ENCODE data around the gene SYNE1. TPM values are rescaled to one million over a fixed set of nuclear protein-coding genes. Genes with fewer than 3 reads are reported as not detected.

The SYNE1 gene
- total RNA-seq, 4 donors from 2014 or later, result 120 to 163 (median 137) TPM

GRCh38 chr6:152471456-152472265 lies 165.5 kb downstream of the SYNE1 start:
- no peaks in the 10 kb centered on the region for H3K4me1 ChIP-seq
- no peaks in the 10 kb centered on the region for H3K27me3 ChIP-seq
- H3K4me3 ChIP-seq, result peak overlapping the region in 1 of 4 donors; percentile 22
- H3K9me3 ChIP-seq, result peaks cover 0 to 7% (median 0%) of the 10 kb centered on the region in 4 donors
- no peak overlapping the region for H3K27ac ChIP-seq
- TF ChIP-seq CTCF (IDR thresholded peaks at IDR 0.05) (no peak), EP300 (IDR thresholded peaks at IDR 0.05) (no peak), POLR2A (IDR thresholded peaks at IDR 0.05) (no peak)
- DNase-seq (ENCODE audit: low spot score in 2 of 2), result no peak
- H3K36me3 ChIP-seq, result no peaks in the 10 kb centered on the region
- 51 to 56% methylated on average over 11 of the region's 11 CpGs for WGBS, 2 donors

DNA sequence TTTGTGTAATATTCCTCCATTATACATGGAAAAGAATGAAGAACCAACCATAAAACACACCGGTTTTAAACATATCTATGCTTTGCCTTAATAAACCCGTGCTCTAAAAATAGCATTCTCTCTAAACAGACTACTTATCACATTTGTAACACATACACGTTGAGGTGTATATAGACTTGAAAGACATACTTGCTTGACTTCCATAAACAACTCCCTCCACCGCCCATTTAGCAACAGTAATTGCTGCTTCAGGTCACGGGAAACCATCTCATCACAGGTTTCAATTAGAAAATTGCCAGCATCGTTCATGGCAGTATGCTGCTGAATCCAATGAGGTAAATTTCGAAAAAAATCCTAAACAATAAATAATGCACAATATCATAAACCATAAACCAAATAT lies 174.0 kb downstream of the SYNE1 start:
- Histone ChIP-seq H3K27me3 (no peaks in the 10 kb centered on the region), H3K4me3 (peak overlapping the region in 1 of 4 donors; percentile 35), H3K36me3 (no peaks in the 10 kb centered on the region), H3K9me3 (no peaks in the 10 kb centered on the region), H3K4me1 (no peaks in the 10 kb centered on the region), H3K27ac (no peak overlapping the region)
- DNase-seq (ENCODE audit: low spot score in 2 of 2), result no peak
- WGBS, 2 donors, result 77 to 78% methylated on average over 7 of the region's 7 CpGs
- TF ChIP-seq CTCF (IDR thresholded peaks at IDR 0.05) (no peak), EP300 (IDR thresholded peaks at IDR 0.05) (no peak), POLR2A (IDR thresholded peaks at IDR 0.05) (no peak)

DNA sequence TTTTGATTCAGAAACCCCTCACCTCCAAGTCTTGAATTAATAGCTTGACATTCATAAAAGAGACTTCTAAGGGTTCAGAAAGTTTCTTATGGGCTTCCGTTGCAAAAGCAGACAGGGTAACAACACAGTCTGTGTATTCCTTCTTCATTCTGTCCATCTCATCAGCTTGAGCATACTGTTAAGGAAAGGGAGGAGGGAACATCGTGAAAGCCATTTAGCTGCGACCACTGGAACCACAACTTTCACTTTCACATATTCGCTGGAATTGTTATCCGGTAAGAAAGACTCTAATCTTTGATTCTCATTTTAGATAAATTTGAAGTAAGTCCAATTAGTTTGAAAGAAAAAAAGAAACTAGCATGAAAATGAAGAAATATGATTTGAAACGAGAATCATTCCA lies 174.4 kb downstream of the SYNE1 start:
- Histone ChIP-seq H3K9me3 (no peaks in the 10 kb centered on the region), H3K27me3 (no peaks in the 10 kb centered on the region), H3K27ac (no peak overlapping the region), H3K4me1 (no peaks in the 10 kb centered on the region), H3K36me3 (no peaks in the 10 kb centered on the region), H3K4me3 (peak overlapping the region in 1 of 4 donors; percentile 35)
- no peak for TF ChIP-seq POLR2A (IDR thresholded peaks at IDR 0.05)
- TF ChIP-seq EP300 (IDR thresholded peaks at IDR 0.05), result no peak
- TF ChIP-seq CTCF (IDR thresholded peaks at IDR 0.05), result no peak
- DNase-seq (ENCODE audit: low spot score in 2 of 2), result no peak
- WGBS, 2 donors, result 48 to 59% methylated on average over 6 of the region's 6 CpGs

- Histone ChIP-seq H3K4me3 (no peak overlapping the region), H3K27ac (no peak overlapping the region), H3K36me3 (no peaks in the 10 kb centered on the region), H3K27me3 (no peaks in the 10 kb centered on the region), H3K4me1 (no peaks in the 10 kb centered on the region), H3K9me3 (no peaks in the 10 kb centered on the region)
- no peak for DNase-seq (ENCODE audit: low spot score in 2 of 2)
- WGBS, 2 donors, result 72 to 75% methylated on average over 5 of the region's 5 CpGs
- TF ChIP-seq POLR2A (IDR thresholded peaks at IDR 0.05) (no peak), EP300 (IDR thresholded peaks at IDR 0.05) (no peak), CTCF (IDR thresholded peaks at IDR 0.05) (no peak)
These were observed 175.6 kb downstream of the SYNE1 start for GRCh38 chr6:152461556-152461955.
